Gastroesophageal sphincter (tissue), 4 donors: Measurements from ENCODE around the gene RUSF1. TPM values are rescaled to one million over a fixed set of nuclear protein-coding genes. Genes with fewer than 3 reads are reported as not detected.
A peak's percentile ranks its signal among the peaks of the same experiment; 100 is the strongest.
"Not testable (repeated sequence)": the region's sequence is repeated elsewhere in the genome, so short reads cannot be mapped to it uniquely, and the experiment has no call there.

Source experiments
- ATAC-seq: fragments of 150-250 bp; one replicate; pipeline ENCODE4 v1.9.1; 2016; ENCODE audit warnings: mild to moderate bottlenecking, moderate library complexity
- H3K27ac ChIP-seq, 4 donors: fragments of 200-600 bp; sonication (generic) in 3 of 4; 1 replicate in 3 of 4; 2 replicates in 1 of 4; pipeline ENCODE4 v1.5.1; 2016 to 2019
- H3K27me3 ChIP-seq: fragments of 200-600 bp; sonication (generic); one replicate; pipeline ENCODE4 v1.5.1; 2019
- H3K36me3 ChIP-seq, 2 donors: fragments of 200-600 bp; sonication (generic); one replicate each; pipeline ENCODE4 v1.5.1; 2019; ENCODE audit warnings: control low read depth in 1 of 2
- H3K4me1 ChIP-seq, 3 donors: fragments of 200-600 bp; sonication (generic); 1 replicate in 2 of 3; 2 replicates in 1 of 3; pipeline ENCODE4 v1.5.1; 2016 to 2019; ENCODE audit warnings: control low read depth in 2 of 3
- H3K4me3 ChIP-seq, 2 donors: fragments of 200-600 bp; sonication (generic); one replicate each; pipeline ENCODE4 v1.5.1; 2019; ENCODE audit warnings: mild to moderate bottlenecking in 1 of 2, moderate library complexity in 1 of 2
- H3K9me3 ChIP-seq, 3 donors: fragments of 200-600 bp; sonication (generic); one replicate each; pipeline ENCODE4 v1.5.1; 2017 to 2019; ENCODE audit warnings: control low read depth in 2 of 3
- CTCF ChIP-seq, 4 experiments: fragments of 200-600 bp in 2 of 4; fragments of 450-650 bp in 2 of 4; sonication (generic) in 1 of 4; IDR thresholded peaks; one replicate each; pipeline ENCODE4 v1.5.1; 2017 to 2019; ENCODE audit warnings: antibody characterized with exemption in 4 of 4, mild to moderate bottlenecking in 2 of 4, moderate library complexity in 2 of 4
- EP300 ChIP-seq: sonication (generic); formaldehyde crosslinking; IDR thresholded peaks from one replicate; pipeline ENCODE4 v1.6.1; 2017; ENCODE audit warnings: antibody characterized with exemption, mild to moderate bottlenecking
- POLR2A ChIP-seq, 2 donors: fragments of 450-650 bp; IDR thresholded peaks; one replicate each; pipeline ENCODE4 v1.6.1; 2017; ENCODE audit warnings: antibody characterized with exemption in 2 of 2, mild to moderate bottlenecking in 2 of 2, moderate library complexity in 1 of 2
- POLR2AphosphoS5 ChIP-seq: sonication (generic); formaldehyde crosslinking; IDR thresholded peaks from one replicate; pipeline ENCODE4 v1.6.1; 2017; ENCODE audit warnings: antibody characterized with exemption
- WGBS, 2 donors: methylation state at CpG; one replicate each; pipeline ENCODE4 v1.1.5; 2018; ENCODE audit warnings: low coverage in 1 of 2; 5-methylcytosine and 5-hydroxymethylcytosine counted together
- total RNA-seq, 4 donors: library from RNA; depleted of rRNA; stranded (reverse); fragments of >200 nt; gene quantifications; one replicate each; pipeline ENCODE4 v1.1.0, GENCODE V29; 2016

The RUSF1 gene
- total RNA-seq, 4 donors from 2014 or later = 31.4 to 49.7 (median 43.3) TPM

DNA sequence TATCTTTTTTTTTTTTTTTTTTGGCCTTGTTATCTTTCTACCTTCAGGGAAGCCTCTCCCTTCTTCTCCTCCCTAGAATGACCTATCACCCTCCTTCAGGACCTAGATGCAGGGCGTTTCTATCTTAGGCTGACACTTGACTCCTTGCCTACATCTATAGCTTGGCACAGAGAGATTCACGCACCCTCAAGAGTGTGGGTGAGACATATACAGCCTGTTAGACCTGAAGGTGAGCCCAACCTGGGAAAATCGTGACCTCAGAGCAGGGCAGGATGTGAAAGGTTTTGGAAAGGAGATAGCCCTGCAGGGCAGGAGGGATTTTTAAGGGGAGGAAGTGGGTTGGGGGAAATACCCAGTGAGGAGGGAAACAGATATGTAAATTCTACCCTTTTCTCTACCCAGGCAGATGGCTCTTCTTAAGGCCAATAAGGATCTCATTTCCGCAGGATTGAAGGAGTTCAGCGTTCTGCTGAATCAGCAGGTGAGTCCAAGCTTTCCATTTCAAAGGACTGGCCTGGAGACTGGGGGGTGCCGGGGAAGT is 19.6 kb upstream of the RUSF1 start, which contains the start of gene AHSP:
Gene AHSP, plus strand, starts transcription at position 167 of the 541 bp plus-strand sequence. Its CDS starts 240 bp downstream, at position 407.
- 33 to 71% methylated on average over 1 to 4 of the region's 6 CpGs for WGBS, 2 donors
- H3K4me3 ChIP-seq = peak within 1 kb of the TSS in 1 of 2 donors; percentile 53

GRCh38 chr16:31525113-31525512 is 16.9 kb upstream of the RUSF1 start:
- 94 to 96% methylated on average over 3 of the region's 3 CpGs for WGBS, 2 donors

More for the DNA sequence above, 19.6 kb upstream of the RUSF1 start, which contains the start of gene AHSP:
- Histone ChIP-seq H3K36me3 (no peaks in the 10 kb centered on the region), H3K27me3 (peaks cover 39% of the 10 kb centered on the region), H3K4me1 (peaks cover 0 to 19% (median 6%) of the 10 kb centered on the region in 3 donors), H3K9me3 (no peaks in the 10 kb centered on the region), H3K27ac (peak within 1 kb of the TSS in 2 of 4 donors; percentile 66 to 69)
- TF ChIP-seq POLR2AphosphoS5 (no peak), CTCF (IDR thresholded peaks at IDR 0.05) (no peak), EP300 (no peak), POLR2A (IDR thresholded peaks at IDR 0.05) (no peak)
- ATAC-seq = no peak

DNA sequence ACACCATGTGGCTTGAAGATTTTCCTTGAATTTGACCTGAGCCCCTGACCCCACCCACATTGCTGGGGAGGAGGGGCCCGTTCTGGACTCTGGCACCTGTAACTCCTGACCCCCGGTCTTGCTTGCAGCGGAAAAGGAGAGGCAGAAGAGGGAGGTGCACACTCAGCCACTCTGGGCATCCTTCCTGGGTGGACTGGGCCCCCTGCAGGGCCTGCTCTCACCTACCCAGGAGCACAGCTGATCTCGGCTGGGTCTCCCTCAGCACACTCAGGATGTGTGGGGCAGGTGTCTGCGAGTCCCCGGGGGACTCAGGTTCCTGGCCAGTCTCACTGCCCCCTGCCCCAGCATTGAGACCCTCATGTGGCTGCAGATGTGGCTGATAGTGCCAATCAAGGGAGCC is 15.6 kb upstream of the RUSF1 start:
- not testable (repeated sequence) for ATAC-seq, H3K9me3 ChIP-seq, H3K27me3 ChIP-seq, H3K4me1 ChIP-seq, H3K4me3 ChIP-seq, H3K27ac ChIP-seq, H3K36me3 ChIP-seq
- no CpG with 5 or more reads among the region's 6 CpGs for WGBS, 2 donors

More at GRCh38 chr16:31525113-31525512, 16.9 kb upstream of the RUSF1 start:
- Histone ChIP-seq H3K36me3 (no peaks in the 10 kb centered on the region), H3K4me1 (peaks cover 0 to 19% (median 6%) of the 10 kb centered on the region in 3 donors), H3K27me3 (peaks cover 19% of the 10 kb centered on the region), H3K9me3 (no peaks in the 10 kb centered on the region), H3K4me3 (no peak overlapping the region), H3K27ac (no peak overlapping the region)
- ATAC-seq = no peak
- TF ChIP-seq POLR2A (IDR thresholded peaks at IDR 0.05) = no peak
- no peak for TF ChIP-seq EP300
- TF ChIP-seq CTCF (IDR thresholded peaks at IDR 0.05) = no peak
- TF ChIP-seq POLR2AphosphoS5 = no peak

GRCh38 chr16:31522071-31522470 is 13.9 kb upstream of the RUSF1 start:
- H3K36me3 ChIP-seq = no peaks in the 10 kb centered on the region
- H3K4me3 ChIP-seq = no peak overlapping the region
- 88 to 93% methylated on average over 2 to 5 of the region's 6 CpGs for WGBS, 2 donors
- ATAC-seq = no peak
- no peaks in the 10 kb centered on the region for H3K27me3 ChIP-seq
- no peak overlapping the region for H3K27ac ChIP-seq
- H3K9me3 ChIP-seq = no peaks in the 10 kb centered on the region
- no peak for TF ChIP-seq POLR2A (IDR thresholded peaks at IDR 0.05)
- TF ChIP-seq EP300 = no peak
- no peak for TF ChIP-seq CTCF (IDR thresholded peaks at IDR 0.05)
- TF ChIP-seq POLR2AphosphoS5 = no peak
- no peaks in the 10 kb centered on the region for H3K4me1 ChIP-seq

GRCh38 chr16:31521368-31521767 is 13.2 kb upstream of the RUSF1 start:
- 72 to 96% methylated on average over 3 of the region's 3 CpGs for WGBS, 2 donors
- TF ChIP-seq EP300 = no peak
- no peak for TF ChIP-seq POLR2A (IDR thresholded peaks at IDR 0.05)
- TF ChIP-seq POLR2AphosphoS5 = no peak
- no peak for TF ChIP-seq CTCF (IDR thresholded peaks at IDR 0.05)

More at GRCh38 chr16:31521368-31521767, 13.2 kb upstream of the RUSF1 start:
- no peak overlapping the region for H3K27ac ChIP-seq
- no peaks in the 10 kb centered on the region for H3K4me1 ChIP-seq
- H3K27me3 ChIP-seq = no peaks in the 10 kb centered on the region
- no peak for ATAC-seq
- no peaks in the 10 kb centered on the region for H3K36me3 ChIP-seq
- H3K4me3 ChIP-seq = no peak overlapping the region
- H3K9me3 ChIP-seq = no peaks in the 10 kb centered on the region
